H9 (cell line): ENCODE data around the gene COPS4. TPM values are rescaled to one million over a fixed set of nuclear protein-coding genes. Genes with fewer than 3 reads are reported as not detected.

Experiments
- DNase-seq: peaks from one replicate; pipeline ENCODE4 v3.0.0-alpha.2; 2017
- H2AFZ ChIP-seq: one replicate; pipeline ENCODE4 v1.6.1; 2013; ENCODE audit warnings: mild to moderate bottlenecking, low read length, control low read depth, moderate library complexity
- H2AK5ac ChIP-seq: 2 replicates; pipeline ENCODE4 v1.6.1; 2013; ENCODE audit warnings: low read length, control low read depth, mixed read lengths; ENCODE audit not compliant: insufficient read length
- H2BK120ac ChIP-seq: one replicate; pipeline ENCODE4 v1.6.1; 2013; ENCODE audit warnings: low read depth, mild to moderate bottlenecking, low read length, control low read depth, inconsistent platforms; ENCODE audit not compliant: poor library complexity, severe bottlenecking
- H2BK12ac ChIP-seq: 2 replicates; pipeline ENCODE4 v1.6.1; 2013; ENCODE audit warnings: low read length, control low read depth, mixed read lengths, low read depth; ENCODE audit not compliant: insufficient read length
- H2BK15ac ChIP-seq: 2 replicates; pipeline ENCODE4 v1.6.1; 2013; ENCODE audit warnings: low read depth, low read length, control low read depth
- H2BK20ac ChIP-seq: one replicate; pipeline ENCODE4 v1.6.1; 2013; ENCODE audit warnings: low read depth, mild to moderate bottlenecking, low read length, control low read depth, inconsistent platforms; ENCODE audit not compliant: poor library complexity, severe bottlenecking
- H2BK5ac ChIP-seq: 2 replicates; pipeline ENCODE4 v1.6.1; 2013; ENCODE audit warnings: low read length, control low read depth, mixed read lengths; ENCODE audit not compliant: insufficient read length
- H3K14ac ChIP-seq: 2 replicates; pipeline ENCODE4 v1.6.1; 2013; ENCODE audit warnings: low read length, control low read depth; ENCODE audit not compliant: insufficient read depth
- H3K18ac ChIP-seq: 2 replicates; pipeline ENCODE4 v1.6.1; 2013; ENCODE audit warnings: low read depth, mild to moderate bottlenecking, mixed read lengths, low read length, control low read depth; ENCODE audit not compliant: insufficient read length
- H3K23ac ChIP-seq: 2 replicates; pipeline ENCODE4 v1.6.1; 2013; ENCODE audit warnings: low read length, control low read depth, mixed read lengths, low read depth; ENCODE audit not compliant: insufficient read length
- H3K23me2 ChIP-seq: 2 replicates; pipeline ENCODE4 v1.6.1; 2013; ENCODE audit warnings: low read depth, mild to moderate bottlenecking, mixed read lengths, low read length, control low read depth; ENCODE audit not compliant: insufficient read length, poor library complexity, severe bottlenecking
- H3K27ac ChIP-seq: 2 replicates; pipeline ENCODE4 v1.5.1; 2013; ENCODE audit warnings: low read length, control low read depth, mixed read lengths, low read depth; ENCODE audit not compliant: insufficient read length
- H3K27me3 ChIP-seq: 2 replicates; pipeline ENCODE4 v1.6.1; 2013; ENCODE audit warnings: low read length, control low read depth, inconsistent platforms; ENCODE audit not compliant: insufficient read depth
- H3K4ac ChIP-seq: 2 replicates; pipeline ENCODE4 v1.6.1; 2013; ENCODE audit warnings: low read depth, mild to moderate bottlenecking, control low read depth, inconsistent platforms, low read length, moderate library complexity
- H3K4me1 ChIP-seq: 2 replicates; pipeline ENCODE4 v1.6.1; 2013; ENCODE audit warnings: low read length, control low read depth, inconsistent platforms; ENCODE audit not compliant: insufficient read depth
- H3K4me2 ChIP-seq: 2 replicates; pipeline ENCODE4 v1.6.1; 2013; ENCODE audit warnings: low read length, control low read depth, mixed read lengths; ENCODE audit not compliant: insufficient read length, insufficient read depth
- H3K56ac ChIP-seq: 2 replicates; pipeline ENCODE4 v1.6.1; 2013; ENCODE audit warnings: low read depth, mild to moderate bottlenecking, mixed read lengths, low read length, control low read depth; ENCODE audit not compliant: insufficient read length
- H3K79me1 ChIP-seq: 2 replicates; pipeline ENCODE4 v1.6.1; 2013; ENCODE audit warnings: low read depth, mild to moderate bottlenecking, moderate library complexity, low read length, control low read depth, inconsistent platforms; ENCODE audit not compliant: insufficient read depth, poor library complexity, severe bottlenecking
- H3K79me2 ChIP-seq: 2 replicates; pipeline ENCODE4 v1.6.1; 2013; ENCODE audit warnings: low read length, control low read depth, inconsistent platforms; ENCODE audit not compliant: insufficient read depth
- H3K9ac ChIP-seq: 2 replicates; pipeline ENCODE4 v1.6.1; 2013; ENCODE audit warnings: low read length, control low read depth, mixed read lengths; ENCODE audit not compliant: insufficient read length; ENCODE audit errors: extremely low read depth
- H3K9me3 ChIP-seq: one replicate; pipeline ENCODE4 v1.6.1; 2013; ENCODE audit warnings: low read depth, low read length, inconsistent platforms; ENCODE audit not compliant: control insufficient read depth
- H3T11ph ChIP-seq: one replicate; pipeline ENCODE4 v1.6.1; 2013; ENCODE audit warnings: mild to moderate bottlenecking, low read length, control low read depth, inconsistent platforms
- H4K20me1 ChIP-seq: one replicate; pipeline ENCODE4 v1.6.1; 2013; ENCODE audit not compliant: control insufficient read depth, insufficient read length, insufficient read depth
- H4K5ac ChIP-seq: 2 replicates; pipeline ENCODE4 v1.6.1; 2013; ENCODE audit warnings: low read depth, mild to moderate bottlenecking, mixed read lengths, low read length, control low read depth; ENCODE audit not compliant: insufficient read length
- H4K8ac ChIP-seq: replicated peaks from 2 replicates; pipeline ENCODE4 v1.6.1; 2013; ENCODE audit warnings: low read length, control low read depth, mixed read lengths, low read depth; ENCODE audit not compliant: insufficient read length
- H4K91ac ChIP-seq: 2 replicates; pipeline ENCODE4 v1.6.1; 2013; ENCODE audit warnings: low read depth, mild to moderate bottlenecking, moderate library complexity, mixed read lengths, low read length, control low read depth; ENCODE audit not compliant: insufficient read length
- H3K27ac Mint-ChIP-seq, 3 experiments: 2 replicates in 2 of 3; 3 replicates in 1 of 3; pipeline ENCODE4 v1.8.0; 2020 to 2021; ENCODE audit warnings: mixed read lengths in 3 of 3, mild to moderate bottlenecking in 1 of 3, moderate library complexity in 1 of 3
- H3K27me3 Mint-ChIP-seq: 2 replicates; pipeline ENCODE4 v1.8.0; 2021; ENCODE audit warnings: low read depth, mild to moderate bottlenecking, moderate library complexity, mixed read lengths
- H3K36me3 Mint-ChIP-seq, 3 experiments: 2 replicates in 2 of 3; 3 replicates in 1 of 3; pipeline ENCODE4 v1.8.0; 2020 to 2021; ENCODE audit warnings: low read depth in 3 of 3, mixed read lengths in 3 of 3; ENCODE audit not compliant: insufficient read depth in 1 of 3
- H3K4me1 Mint-ChIP-seq, 2 experiments: 2 replicates each; pipeline ENCODE4 v1.8.0; 2020; ENCODE audit warnings: mixed read lengths in 2 of 2
- H3K4me3 Mint-ChIP-seq, 2 experiments: 2 replicates in 1 of 2; 3 replicates in 1 of 2; pipeline ENCODE4 v1.8.0; 2020 to 2021; ENCODE audit warnings: mild to moderate bottlenecking in 2 of 2, mixed read lengths in 2 of 2, moderate library complexity in 1 of 2
- H3K9me3 Mint-ChIP-seq, 2 experiments: 2 replicates in 1 of 2; 3 replicates in 1 of 2; pipeline ENCODE4 v1.8.0; 2020; ENCODE audit warnings: mild to moderate bottlenecking in 2 of 2, mixed read lengths in 2 of 2, moderate library complexity in 1 of 2
- CTCF ChIP-seq: fragments of 200-600 bp; sonication (generic); conservative IDR thresholded peaks from 3 replicates; pipeline ENCODE4 v1.8.0; 2021; ENCODE audit warnings: antibody characterized with exemption, mild to moderate bottlenecking
- WGBS: extraction: QIAGEN DNeasy Blood & Tissue Kit; methylation state at CpG from one replicate; pipeline ENCODE4 v1.1.7; 2013; ENCODE audit warnings: missing lambda C conversion rate, low lambda C conversion rate, mixed read lengths; ENCODE audit not compliant: insufficient read length; ENCODE audit errors: extremely low coverage; 5-methylcytosine and 5-hydroxymethylcytosine counted together
- total RNA-seq: library from RNA; stranded (reverse); gene quantifications from 2 replicates; pipeline ENCODE4 v1.2.1, GENCODE V29; 2021

Gene COPS4
- total RNA-seq, 1 experiment from 2014 or later, result 39.9 TPM

GRCh38 chr4:83010522-83011318 is 24.3 kb upstream of the COPS4 start, which contains the start of gene LIN54:
LIN54 (minus strand) TSS chr4:83010823; CDS start chr4:82984844, 25,979 bp downstream.
- Histone ChIP-seq H3K56ac (no peak within 1 kb of the TSS), H2BK20ac (no peak within 1 kb of the TSS), H2AFZ (peak within 1 kb of the TSS; percentile 42), H3K27me3 (no peaks in the 10 kb centered on the region), H2BK5ac (no peak within 1 kb of the TSS), H3K4me1 (peaks cover 4% of the 10 kb centered on the region; the same call in 1 of the 2 replicates), H3K23ac (no peak within 1 kb of the TSS), H3K9me3 (no peaks in the 10 kb centered on the region), H3T11ph (no peak within 1 kb of the TSS), H2BK120ac (no peak within 1 kb of the TSS), H4K91ac (no peak within 1 kb of the TSS), H4K5ac (no peak within 1 kb of the TSS), H2BK15ac (no peak within 1 kb of the TSS), H3K79me1 (no peaks in the 10 kb centered on the region), H3K9ac (peak within 1 kb of the TSS; percentile 91), H2BK12ac (no peak within 1 kb of the TSS), H4K8ac (no peak within 1 kb of the TSS), H3K14ac (peak within 1 kb of the TSS; percentile 62; the same call in 1 of the 2 replicates), H2AK5ac (no peak within 1 kb of the TSS), H3K18ac (peak within 1 kb of the TSS; percentile 87), H3K79me2 (no peaks in the 10 kb centered on the region; the same call in 1 of the 2 replicates), H3K27ac (no peak within 1 kb of the TSS), H3K23me2 (peaks cover 9% of the 10 kb centered on the region), H4K20me1 (no peaks in the 10 kb centered on the region), H3K4ac (no peak within 1 kb of the TSS), H3K4me2 (peak within 1 kb of the TSS; percentile 98)
- Mint-ChIP-seq H3K4me1 (peaks cover 32 to 35% of the 10 kb centered on the region in 2 experiments), H3K36me3 (no peaks in the 10 kb centered on the region; a peak in 3 of 7 replicates), H3K27ac (peak within 1 kb of the TSS in 2 of 3 experiments; percentile 38 to 93; a peak in 4 of 7 replicates), H3K9me3 (no peaks in the 10 kb centered on the region), H3K27me3 (peaks cover 13% of the 10 kb centered on the region), H3K4me3 (peak within 1 kb of the TSS; percentile 87 to 92)
- TF ChIP-seq CTCF, result no peak
- DNase-seq, result peak; percentile 72
- no CpG with 5 or more reads among the region's 54 CpGs for WGBS
